GM13977 (cell line): ENCODE data around the gene EPN3.

ENCODE experiments used
- DNase-seq: peaks from one replicate; pipeline ENCODE4 v3.0.0; 2012; ENCODE audit warnings: low spot score
- CTCF ChIP-seq: IDR thresholded peaks from 2 replicates; pipeline ENCODE4 v1.5.1; 2012; ENCODE audit warnings: mild to moderate bottlenecking, control low read depth; ENCODE audit not compliant: insufficient read depth; ENCODE audit errors: extremely low read depth, missing control alignments
- in situ Hi-C: fragments of 300-500 bp; cut with MboI; formaldehyde crosslinking; loops from one replicate; pipeline ENCODE4 v1.12.0; 2022; ENCODE audit warnings: low sequenced_read_pairs, low pct_unique_long_range_greater_than_20kb, mixed read lengths, inconsistent platforms; ENCODE audit not compliant: unreplicated experiment

The EPN3 gene

GRCh38 chr17:50564916-50565315, 32.4 kb downstream of the EPN3 start:
- in situ Hi-C loops: no loop called here
- DNase-seq: no peak
- no peak for TF ChIP-seq CTCF

- in situ Hi-C loops: no loop called here
- no peak for TF ChIP-seq CTCF
- DNase-seq: no peak
These were observed 33.1 kb downstream of the EPN3 start for GRCh38 chr17:50565402-50566350.

- no peak for TF ChIP-seq CTCF
- no peak for DNase-seq
- in situ Hi-C loops: no loop called here
These were observed 34.4 kb downstream of the EPN3 start for GRCh38 chr17:50566886-50567285.

GRCh38 chr17:50568659-50569058, 36.1 kb downstream of the EPN3 start:
- no peak for TF ChIP-seq CTCF
- in situ Hi-C loops: no loop called here
- no peak for DNase-seq

- DNase-seq: no peak
These were observed 37.1 kb downstream of the EPN3 start for GRCh38 chr17:50569592-50569991.

GRCh38 chr17:50570032-50570431, 37.5 kb downstream of the EPN3 start:
- no peak for TF ChIP-seq CTCF
- DNase-seq: no peak
- in situ Hi-C loops: no loop called here

More at GRCh38 chr17:50569592-50569991, 37.1 kb downstream of the EPN3 start:
- no peak for TF ChIP-seq CTCF
- in situ Hi-C loops: no loop called here
